A549 (cell line): ENCODE results near the gene PSME3IP1. TPM values are rescaled to one million over a fixed set of nuclear protein-coding genes. Genes with fewer than 3 reads are reported as not detected.

Experiments used
- ATAC-seq, 2 experiments: fragments of 200-7000 bp in 1 of 2; fragments of >200 bp in 1 of 2; cut with Nextera tagmentation in 1 of 2; cut with Tn5 transposase in 1 of 2; 3 replicates each; pipeline versions ENCODE4 v1.8.0 to v1.9.1; 2018 to 2020; ENCODE audit warnings: mild to moderate bottlenecking in 1 of 2, moderate library complexity in 1 of 2
- CTCF ChIA-PET: fragments of 300-600 bp; sonication (Branson Sonifier 250); formaldehyde crosslinking; extraction: SDS; loops from one replicate; lab custom pipeline; 2021; ENCODE audit warnings: antibody characterized with exemption, inconsistent platforms; lab: Yijun Ruan, JAX
- POLR2A ChIA-PET: fragments of 350-600 bp; formaldehyde crosslinking; extraction: SDS; loops from one replicate; lab custom pipeline; 2021; ENCODE audit warnings: antibody characterized with exemption, inconsistent platforms; lab: Yijun Ruan, JAX
- DNase-seq, 2 experiments: peaks; one replicate each; pipeline versions ENCODE4 v3.0.0 to v3.0.0-alpha.2; 2011 to 2016; ENCODE audit warnings: low read depth in 1 of 2, low spot score in 1 of 2
- FAIRE-seq: peaks from 2 replicates; lab custom pipeline; 2011; peaks lifted over from hg19 to GRCh38; lab: Jason Lieb, UNC
- H3K27ac ChIP-seq, 2 experiments: fragments of >200 bp; sonication (Bioruptor Twin); formaldehyde crosslinking; 3 replicates each; pipeline ENCODE4 v1.5.1; 2016 to 2017
- H3K4me1 ChIP-seq: fragments of >200 bp; sonication (Bioruptor Twin); formaldehyde crosslinking; 3 replicates; pipeline ENCODE4 v1.6.1; 2016
- H3K4me2 ChIP-seq: fragments of >200 bp; sonication (Bioruptor Twin); formaldehyde crosslinking; 3 replicates; pipeline ENCODE4 v1.6.1; 2016
- H3K4me3 ChIP-seq: fragments of >200 bp; sonication (Bioruptor Twin); formaldehyde crosslinking; 3 replicates; pipeline ENCODE4 v1.5.1; 2016
- H3K9me3 ChIP-seq: fragments of >200 bp; sonication (Bioruptor Twin); formaldehyde crosslinking; 3 replicates; pipeline ENCODE4 v1.6.1; 2016
- CBX8 ChIP-seq: fragments of 200-600 bp; sonication (generic); IDR thresholded peaks from 2 replicates; pipeline ENCODE4 v1.6.1; 2016
- EHF ChIP-seq: fragments of 250-450 bp; sonication (Bioruptor Pico); IDR thresholded peaks from 2 replicates; pipeline ENCODE4 v1.5.0; 2020; ENCODE audit warnings: mild to moderate bottlenecking
- ESRRA ChIP-seq: fragments of 150-350 bp; IDR thresholded peaks from 2 replicates; pipeline ENCODE4 v1.6.1; 2014; ENCODE audit warnings: mild to moderate bottlenecking, low read length, borderline replicate concordance
- FOSB ChIP-seq: fragments of 250-450 bp; sonication (Bioruptor Pico); IDR thresholded peaks from 2 replicates; pipeline ENCODE4 v1.5.0; 2020; ENCODE audit warnings: mild to moderate bottlenecking, moderate library complexity
- HOXB13 ChIP-seq: fragments of 250-450 bp; sonication (Bioruptor Pico); IDR thresholded peaks from 2 replicates; pipeline ENCODE4 v1.5.0; 2020; ENCODE audit warnings: low read depth, mild to moderate bottlenecking, moderate library complexity
- HOXB5 ChIP-seq: fragments of 250-450 bp; sonication (Bioruptor Pico); IDR thresholded peaks from 2 replicates; pipeline ENCODE4 v1.5.0; 2020; ENCODE audit warnings: mild to moderate bottlenecking, moderate library complexity
- JUNB ChIP-seq: fragments of >200 bp; sonication (Bioruptor Twin); formaldehyde crosslinking; IDR thresholded peaks from 2 replicates; pipeline ENCODE4 v1.6.1; 2016
- KDM1A ChIP-seq: fragments of 200-600 bp; sonication (generic); IDR thresholded peaks from 2 replicates; pipeline ENCODE4 v1.6.1; 2016; ENCODE audit warnings: low read depth, mild to moderate bottlenecking
- KDM5A ChIP-seq: fragments of 200-600 bp; sonication (generic); IDR thresholded peaks from 2 replicates; pipeline ENCODE4 v1.6.1; 2016; ENCODE audit warnings: antibody characterized with exemption, mild to moderate bottlenecking
- NFE2L2 ChIP-seq: fragments of 150-350 bp; conservative IDR thresholded peaks from 2 replicates; pipeline ENCODE4 v1.6.1; 2014; ENCODE audit warnings: low read length
- PHF8 ChIP-seq: fragments of 200-600 bp; sonication (generic); IDR thresholded peaks from 2 replicates; pipeline ENCODE4 v1.6.1; 2016; ENCODE audit warnings: low read depth, mild to moderate bottlenecking, antibody characterized with exemption, moderate library complexity, borderline replicate concordance
- POLR2A ChIP-seq: IDR thresholded peaks from 2 replicates; pipeline ENCODE4 v1.6.1; 2012; ENCODE audit warnings: mild to moderate bottlenecking, low read length
- RAD21 ChIP-seq, 2 experiments: fragments of >200 bp in 1 of 2; sonication (Bioruptor Twin) in 1 of 2; formaldehyde crosslinking in 1 of 2; IDR thresholded peaks in 1 of 2; conservative IDR thresholded peaks in 1 of 2; 2 replicates in 1 of 2; 3 replicates in 1 of 2; pipeline ENCODE4 v1.6.1; 2012 to 2018; ENCODE audit warnings: inconsistent platforms in 1 of 2
- RNF2 ChIP-seq: fragments of 200-600 bp; sonication (generic); IDR thresholded peaks from 2 replicates; pipeline ENCODE4 v1.6.1; 2016; ENCODE audit warnings: low read depth, mild to moderate bottlenecking, antibody characterized with exemption, moderate library complexity, borderline replicate concordance
- SREBF2 ChIP-seq: fragments of 450-650 bp; IDR thresholded peaks from 2 replicates; pipeline ENCODE4 v1.6.1; 2014; ENCODE audit warnings: mild to moderate bottlenecking, moderate library complexity
- ZC3H11A ChIP-seq: fragments of 450-650 bp; IDR thresholded peaks from 2 replicates; pipeline ENCODE4 v1.6.1; 2014; ENCODE audit warnings: antibody characterized with exemption, mild to moderate bottlenecking
- ZNF302 ChIP-seq: fragments of 250-450 bp; sonication (Bioruptor Pico); IDR thresholded peaks from 2 replicates; pipeline ENCODE4 v1.9.0; 2021; ENCODE audit warnings: inconsistent platforms, mild to moderate bottlenecking, moderate library complexity
- WGBS: methylation state at CpG from one replicate; pipeline ENCODE4 v1.1.6; 2017; ENCODE audit errors: missing lambda C conversion rate; 5-methylcytosine and 5-hydroxymethylcytosine counted together
- polyA plus RNA-seq, 4 experiments: library from polyadenylated mRNA; depleted of rRNA in 3 of 4; stranded (reverse); fragments of >200 nt; fragmentation: RNase III in 1 of 4; extraction: RNeasy Plus Mini Kit Qiagen cat#74134 plus additional on column Dnase treatment in 1 of 4; gene quantifications; 2 replicates in 3 of 4; 3 replicates in 1 of 4; pipeline ENCODE4 v1.2.3, GENCODE V29; 2011 to 2017
- TF ChIP-seq, protein P1 (sequence below): fragments of >200 bp; sonication (Bioruptor Twin); formaldehyde crosslinking; IDR thresholded peaks from 3 replicates; pipeline ENCODE4 v1.5.1; 2016
- TF ChIP-seq, protein P2 (sequence below): fragments of >200 bp; sonication (Bioruptor Twin); formaldehyde crosslinking; IDR thresholded peaks from 3 replicates; pipeline ENCODE4 v1.6.1; 2016

PSME3IP1 gene
- polyA plus RNA-seq, 2 of the 4 experiments (the other 2 are of a cell fraction): 155 to 159 TPM

DNA sequence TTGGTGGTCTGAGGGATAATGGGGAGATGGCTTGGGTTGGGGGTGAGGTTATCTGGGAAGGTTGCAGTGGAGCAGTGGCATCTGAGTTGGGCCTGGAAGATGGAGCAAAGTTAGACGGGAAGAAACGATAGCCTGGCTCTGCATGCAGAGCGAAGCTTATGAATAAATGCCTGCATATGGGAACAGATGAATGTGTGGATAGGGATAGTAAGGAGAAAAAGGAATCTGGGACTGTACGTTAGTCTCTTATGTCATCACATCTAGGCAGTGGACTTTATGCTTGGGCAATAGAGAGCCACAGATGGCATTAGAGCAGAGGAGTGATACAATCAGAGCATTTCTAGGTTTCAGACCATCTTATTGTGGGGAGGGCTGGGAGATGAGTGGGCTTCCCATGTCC lies 60.5 kb downstream of the PSME3IP1 start:
- DNase-seq (no peak), FAIRE-seq (no peak), ATAC-seq (no peak)
- WGBS: 95% methylated on average over 4 of the region's 4 CpGs
- ChIA-PET CTCF (interaction anchor here (1.9 to 3.5 kb wide), 2 partner anchors 33 to 41 kb away, joined by 6 to 19 read pairs; partner anchors contain the start of gene CPNE2), POLR2A (no interaction called here)
- Histone ChIP-seq H3K27ac (no peak overlapping the region), H3K4me1 (no peaks in the 10 kb centered on the region), H3K4me2 (no peak overlapping the region), H3K4me3 (no peak overlapping the region), H3K9me3 (no peaks in the 10 kb centered on the region)
- no peak for TF ChIP-seq KDM1A
- no peak for TF ChIP-seq ZNF302 (CRISPR knock-in tag)
- TF ChIP-seq RNF2: no peak

DNA sequence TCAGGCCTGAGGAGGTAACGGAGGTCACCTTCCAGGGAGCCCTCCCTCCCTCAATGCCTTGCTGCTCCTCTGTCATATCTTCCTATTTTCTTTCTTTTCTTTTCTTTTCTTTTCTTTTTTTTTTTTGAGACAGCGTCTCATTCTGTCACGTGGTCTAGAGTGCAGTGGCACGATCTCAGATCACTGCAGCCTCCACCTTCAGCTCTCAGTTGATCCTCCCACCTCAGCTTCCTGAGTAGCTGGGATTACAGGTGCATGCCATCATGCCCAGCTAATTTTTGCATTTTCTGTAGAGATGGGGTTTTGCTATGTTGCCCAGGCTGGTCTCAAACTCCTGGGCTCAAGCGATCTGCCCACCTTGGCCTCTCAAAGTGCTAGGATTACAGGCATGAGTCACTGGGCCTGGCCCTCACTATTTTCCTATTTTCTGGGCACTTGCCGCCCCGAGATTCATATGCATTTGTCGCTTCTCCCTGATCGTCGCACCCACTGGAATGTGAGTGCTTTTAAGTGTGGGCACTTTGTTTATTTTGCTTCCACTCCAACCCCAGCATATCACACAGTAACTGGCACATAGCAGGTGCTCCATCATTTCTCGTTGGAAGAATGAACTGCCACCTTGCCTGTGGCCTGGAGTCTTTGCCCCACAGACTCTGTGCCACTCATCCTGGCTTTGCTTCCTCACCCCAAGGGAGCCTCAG lies 61.7 kb downstream of the PSME3IP1 start:
- Histone ChIP-seq H3K4me3 (no peak overlapping the region), H3K9me3 (no peaks in the 10 kb centered on the region), H3K4me1 (no peaks in the 10 kb centered on the region), H3K27ac (no peak overlapping the region), H3K4me2 (no peak overlapping the region)
- FAIRE-seq: no peak
- ChIA-PET POLR2A (no interaction called here), CTCF (interaction anchor here (0.6 to 4.6 kb wide), 3 partner anchors 15 to 349 kb away, joined by 3 to 15 read pairs (median 7); no protein-coding TSS in a partner anchor)
- WGBS: 83% methylated on average over 11 of the region's 11 CpGs
- TF ChIP-seq EHF (no peak), ZC3H11A (no peak), FOSB (CRISPR knock-in tag) (no peak), NFE2L2 (no peak), ZNF302 (CRISPR knock-in tag) (no peak), ESRRA (no peak), HOXB5 (CRISPR knock-in tag) (no peak), CBX8 (no peak), JUNB (no peak), HOXB13 (CRISPR knock-in tag) (no peak), SREBF2 (no peak), PHF8 (no peak)
- TF ChIP-seq, protein P1, sequence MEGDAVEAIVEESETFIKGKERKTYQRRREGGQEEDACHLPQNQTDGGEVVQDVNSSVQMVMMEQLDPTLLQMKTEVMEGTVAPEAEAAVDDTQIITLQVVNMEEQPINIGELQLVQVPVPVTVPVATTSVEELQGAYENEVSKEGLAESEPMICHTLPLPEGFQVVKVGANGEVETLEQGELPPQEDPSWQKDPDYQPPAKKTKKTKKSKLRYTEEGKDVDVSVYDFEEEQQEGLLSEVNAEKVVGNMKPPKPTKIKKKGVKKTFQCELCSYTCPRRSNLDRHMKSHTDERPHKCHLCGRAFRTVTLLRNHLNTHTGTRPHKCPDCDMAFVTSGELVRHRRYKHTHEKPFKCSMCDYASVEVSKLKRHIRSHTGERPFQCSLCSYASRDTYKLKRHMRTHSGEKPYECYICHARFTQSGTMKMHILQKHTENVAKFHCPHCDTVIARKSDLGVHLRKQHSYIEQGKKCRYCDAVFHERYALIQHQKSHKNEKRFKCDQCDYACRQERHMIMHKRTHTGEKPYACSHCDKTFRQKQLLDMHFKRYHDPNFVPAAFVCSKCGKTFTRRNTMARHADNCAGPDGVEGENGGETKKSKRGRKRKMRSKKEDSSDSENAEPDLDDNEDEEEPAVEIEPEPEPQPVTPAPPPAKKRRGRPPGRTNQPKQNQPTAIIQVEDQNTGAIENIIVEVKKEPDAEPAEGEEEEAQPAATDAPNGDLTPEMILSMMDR: no peak
- ATAC-seq: no peak
- DNase-seq: no peak

DNA sequence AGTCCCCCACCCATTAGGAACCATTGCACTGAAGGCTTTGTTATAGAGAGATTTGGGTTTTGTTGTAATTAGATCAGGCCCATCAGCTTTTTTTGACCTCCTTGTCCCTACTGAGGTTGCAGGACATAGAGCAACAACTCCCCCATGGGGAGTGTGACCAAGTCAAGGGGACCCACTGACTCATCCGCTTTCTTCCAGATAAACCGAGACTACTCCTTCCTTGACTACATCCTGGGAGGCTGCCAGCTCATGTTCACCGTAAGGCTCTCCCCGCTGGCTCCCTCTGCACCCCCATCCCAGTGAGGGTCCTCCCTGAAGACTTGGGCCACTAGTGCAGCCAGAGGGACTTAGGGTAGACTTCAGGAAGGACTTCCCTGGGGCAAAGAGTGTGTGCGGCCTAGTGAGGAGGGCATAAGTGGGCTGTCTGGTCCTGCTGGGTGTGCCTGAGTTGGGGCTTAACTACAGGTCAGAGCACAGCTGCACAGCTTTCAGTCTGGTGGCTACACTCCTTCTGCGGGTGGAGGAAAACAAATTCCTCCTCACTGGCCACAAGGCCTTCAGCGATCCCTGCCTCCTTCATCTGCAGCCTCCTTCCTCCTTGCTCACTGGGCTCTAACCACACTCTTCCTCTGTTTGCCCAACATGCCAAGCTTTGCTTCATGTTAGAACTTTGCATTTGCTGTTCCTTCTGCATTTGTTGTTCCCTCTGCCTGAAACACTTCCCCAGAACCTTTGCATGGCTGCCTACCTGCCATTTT lies 62.4 kb downstream of the PSME3IP1 start:
- no peak overlapping the region for H3K4me3 ChIP-seq
- H3K4me1 ChIP-seq: peaks cover 5% of the 10 kb centered on the region; the same call in 1 of the 3 replicates
- H3K27ac ChIP-seq: no peak overlapping the region
- DNase-seq (no peak), FAIRE-seq (no peak), ATAC-seq (no peak)
- 95% methylated on average over 7 of the region's 7 CpGs for WGBS
- H3K9me3 ChIP-seq: no peaks in the 10 kb centered on the region
- CTCF ChIA-PET: interaction anchor here (0.6 to 4.6 kb wide), 4 partner anchors 14 to 348 kb away, joined by 3 to 15 read pairs (median 5); partner anchors contain the start of gene CPNE2
- POLR2A ChIA-PET: no interaction called here
- TF ChIP-seq KDM5A (no peak), ESRRA (no peak), HOXB5 (CRISPR knock-in tag) (no peak), POLR2A (no peak), JUNB (no peak), RAD21 (conservative IDR thresholded peaks at IDR 0.05 in 1 of 2, IDR thresholded peaks at IDR 0.05 in 1 of 2) (no peak)
- TF ChIP-seq, protein P2, sequence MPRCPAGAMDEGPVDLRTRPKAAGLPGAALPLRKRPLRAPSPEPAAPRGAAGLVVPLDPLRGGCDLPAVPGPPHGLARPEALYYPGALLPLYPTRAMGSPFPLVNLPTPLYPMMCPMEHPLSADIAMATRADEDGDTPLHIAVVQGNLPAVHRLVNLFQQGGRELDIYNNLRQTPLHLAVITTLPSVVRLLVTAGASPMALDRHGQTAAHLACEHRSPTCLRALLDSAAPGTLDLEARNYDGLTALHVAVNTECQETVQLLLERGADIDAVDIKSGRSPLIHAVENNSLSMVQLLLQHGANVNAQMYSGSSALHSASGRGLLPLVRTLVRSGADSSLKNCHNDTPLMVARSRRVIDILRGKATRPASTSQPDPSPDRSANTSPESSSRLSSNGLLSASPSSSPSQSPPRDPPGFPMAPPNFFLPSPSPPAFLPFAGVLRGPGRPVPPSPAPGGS: no peak
- H3K4me2 ChIP-seq: no peak overlapping the region
